Inferior parietal cortex (tissue), 1 donor: ENCODE measurements around the gene PANK1.

Source experiments
- DNase-seq: peaks from one replicate; pipeline ENCODE4 v3.0.0-alpha.2; 2016; ENCODE audit errors: extremely low spot score

The PANK1 gene

GRCh38 chr10:89651916-89652573, 7.0 kb upstream of the PANK1 start:
- no peak for DNase-seq

- DNase-seq = no peak
Measured at GRCh38 chr10:89651205-89651915, 6.3 kb upstream of the PANK1 start.

- DNase-seq = no peak
Measured at GRCh38 chr10:89649051-89649450, 4.0 kb upstream of the PANK1 start.

- no peak for DNase-seq
Measured at GRCh38 chr10:89648074-89648473, 3.0 kb upstream of the PANK1 start.

GRCh38 chr10:89646889-89647657, 2.0 kb upstream of the PANK1 start:
- no peak for DNase-seq

GRCh38 chr10:89645742-89646172, 715 bp upstream of the PANK1 start:
- peak; percentile 32 for DNase-seq

- DNase-seq = no peak
Measured at GRCh38 chr10:89644691-89644966, 413 bp downstream of the PANK1 start.

- DNase-seq = peak; percentile 94
Measured at GRCh38 chr10:89643812-89644690, 991 bp downstream of the PANK1 start.

- DNase-seq = no peak
Measured at GRCh38 chr10:89643431-89643811, 1.6 kb downstream of the PANK1 start.

- DNase-seq = no peak
Measured at GRCh38 chr10:89642193-89642592, 2.8 kb downstream of the PANK1 start.

- DNase-seq = no peak
Measured at GRCh38 chr10:89640241-89640640, 4.8 kb downstream of the PANK1 start.

GRCh38 chr10:89639326-89639725, 5.7 kb downstream of the PANK1 start:
- no peak for DNase-seq

GRCh38 chr10:89637113-89637512, 7.9 kb downstream of the PANK1 start:
- no peak for DNase-seq

GRCh38 chr10:89634637-89635036, 10.4 kb downstream of the PANK1 start:
- DNase-seq = no peak

GRCh38 chr10:89633484-89633883, 11.6 kb downstream of the PANK1 start:
- DNase-seq = no peak

- DNase-seq = no peak
Measured at GRCh38 chr10:89632824-89633223, 12.2 kb downstream of the PANK1 start.

GRCh38 chr10:89627830-89628229, 17.2 kb downstream of the PANK1 start:
- no peak for DNase-seq

- no peak for DNase-seq
Measured at GRCh38 chr10:89625041-89625765, 19.8 kb downstream of the PANK1 start.

- DNase-seq = no peak
Measured at GRCh38 chr10:89624020-89624419, 21.0 kb downstream of the PANK1 start.

GRCh38 chr10:89622151-89622550, 22.9 kb downstream of the PANK1 start:
- DNase-seq = no peak

- DNase-seq = no peak
Measured at GRCh38 chr10:89621438-89621837, 23.6 kb downstream of the PANK1 start.
